ENCODE results near the gene GRM8. TPM values are rescaled to one million over a fixed set of nuclear protein-coding genes. Genes with fewer than 3 reads are reported as not detected.

The GRM8 gene
- total and polyA plus RNA-seq, 4 donors, result 0.28 to 4.9 (median 2.8) TPM

DNA sequence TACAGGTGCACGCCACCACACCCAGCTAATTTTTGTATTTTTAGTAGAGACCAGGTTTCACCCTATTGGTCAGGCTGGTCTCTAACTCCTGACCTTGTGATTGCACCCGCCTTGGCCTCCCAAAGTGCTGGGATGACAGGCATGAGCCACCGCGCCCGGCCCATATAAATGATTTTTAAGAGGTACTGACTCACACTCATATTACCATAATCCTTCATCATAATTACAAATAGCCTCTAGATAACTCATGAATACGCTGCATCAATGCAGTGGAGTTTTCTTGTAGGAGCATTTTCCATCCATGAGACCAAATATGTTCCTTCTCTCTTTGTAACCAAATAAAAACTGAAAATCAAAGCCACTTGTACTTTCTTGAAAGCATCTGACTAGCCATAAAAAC lies 193.3 kb downstream of the GRM8 start:
- 92% methylated on average over 6 of the region's 6 CpGs for WGBS
- no peak overlapping the region for H3K9ac ChIP-seq (ENCODE audit: low read depth in 1 of 2, low read length in 2 of 2)
- no peak for DNase-seq (ENCODE audit: low spot score)

DNA sequence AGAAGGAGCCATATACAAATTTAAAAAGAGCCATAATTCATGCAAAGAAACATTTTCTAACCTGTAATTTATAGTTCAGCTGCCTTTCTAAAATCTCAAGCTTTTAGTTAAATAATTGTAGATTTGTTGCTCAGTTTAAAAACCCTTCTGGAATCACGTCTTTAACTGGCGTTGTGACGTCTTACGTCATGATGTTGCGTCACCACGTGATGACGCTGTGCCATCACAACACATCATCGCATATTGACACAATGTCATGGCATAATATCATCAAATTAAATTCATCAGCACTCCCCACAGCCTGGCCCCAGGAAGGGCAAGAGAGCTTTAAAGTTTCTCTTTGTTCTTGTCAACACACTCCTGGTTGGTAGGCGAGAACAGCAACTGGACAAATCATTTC lies 194.8 kb downstream of the GRM8 start:
- H3K9me3 ChIP-seq (ENCODE audit: control insufficient read depth in 4 of 4, low read length in 3 of 4), result no peaks in the 10 kb centered on the region
- WGBS, result 84% methylated on average over 9 of the region's 9 CpGs
- no peaks in the 10 kb centered on the region for H3K27me3 ChIP-seq (ENCODE audit: control insufficient read depth in 4 of 4, insufficient read depth in 4 of 4, low read length in 3 of 4)
- peaks cover 0 to 3% (median 1%) of the 10 kb centered on the region in 4 donors for H3K4me1 ChIP-seq (ENCODE audit: control insufficient read depth in 4 of 4, insufficient read depth in 4 of 4, low read length in 3 of 4)
- H3K27ac ChIP-seq (ENCODE audit: low read depth in 1 of 2, low read length in 2 of 2), result no peak overlapping the region
- H3K4me3 ChIP-seq (ENCODE audit: low read depth in 1 of 3, low read length in 3 of 3), result no peak overlapping the region
- H3K36me3 ChIP-seq (ENCODE audit: control insufficient read depth in 4 of 4, insufficient read depth in 3 of 4, low read depth in 1 of 4, low read length in 3 of 4), result no peaks in the 10 kb centered on the region
- H3K9ac ChIP-seq (ENCODE audit: low read depth in 1 of 2, low read length in 2 of 2), result no peak overlapping the region
- no peak for DNase-seq (ENCODE audit: low spot score)
- no peak for TF ChIP-seq HNF4G (IDR thresholded peaks at IDR 0.05)
- no peak for TF ChIP-seq NR2F2 (IDR thresholded peaks at IDR 0.05)
- no peak for TF ChIP-seq GABPA (IDR thresholded peaks at IDR 0.05 in 1 of 2, conservative IDR thresholded peaks at IDR 0.05 in 1 of 2)
- TF ChIP-seq HNF4A (conservative IDR thresholded peaks at IDR 0.05), result no peak
- no peak for TF ChIP-seq SP1 (IDR thresholded peaks at IDR 0.05)
- TF ChIP-seq YY1 (IDR thresholded peaks at IDR 0.05), result no peak
- TF ChIP-seq TAF1 (conservative IDR thresholded peaks at IDR 0.05), result no peak
- TF ChIP-seq RAD21 (IDR thresholded peaks at IDR 0.05), result no peak
- no peak for TF ChIP-seq FOXA1 (IDR thresholded peaks at IDR 0.05)
- TF ChIP-seq, protein P1, sequence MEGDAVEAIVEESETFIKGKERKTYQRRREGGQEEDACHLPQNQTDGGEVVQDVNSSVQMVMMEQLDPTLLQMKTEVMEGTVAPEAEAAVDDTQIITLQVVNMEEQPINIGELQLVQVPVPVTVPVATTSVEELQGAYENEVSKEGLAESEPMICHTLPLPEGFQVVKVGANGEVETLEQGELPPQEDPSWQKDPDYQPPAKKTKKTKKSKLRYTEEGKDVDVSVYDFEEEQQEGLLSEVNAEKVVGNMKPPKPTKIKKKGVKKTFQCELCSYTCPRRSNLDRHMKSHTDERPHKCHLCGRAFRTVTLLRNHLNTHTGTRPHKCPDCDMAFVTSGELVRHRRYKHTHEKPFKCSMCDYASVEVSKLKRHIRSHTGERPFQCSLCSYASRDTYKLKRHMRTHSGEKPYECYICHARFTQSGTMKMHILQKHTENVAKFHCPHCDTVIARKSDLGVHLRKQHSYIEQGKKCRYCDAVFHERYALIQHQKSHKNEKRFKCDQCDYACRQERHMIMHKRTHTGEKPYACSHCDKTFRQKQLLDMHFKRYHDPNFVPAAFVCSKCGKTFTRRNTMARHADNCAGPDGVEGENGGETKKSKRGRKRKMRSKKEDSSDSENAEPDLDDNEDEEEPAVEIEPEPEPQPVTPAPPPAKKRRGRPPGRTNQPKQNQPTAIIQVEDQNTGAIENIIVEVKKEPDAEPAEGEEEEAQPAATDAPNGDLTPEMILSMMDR (IDR thresholded peaks at IDR 0.05; ENCODE audit: low read depth, low read length, missing input control), result no peak
- no peak for TF ChIP-seq JUND (IDR thresholded peaks at IDR 0.05)
- TF ChIP-seq, protein P2, sequence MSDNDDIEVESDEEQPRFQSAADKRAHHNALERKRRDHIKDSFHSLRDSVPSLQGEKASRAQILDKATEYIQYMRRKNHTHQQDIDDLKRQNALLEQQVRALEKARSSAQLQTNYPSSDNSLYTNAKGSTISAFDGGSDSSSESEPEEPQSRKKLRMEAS (IDR thresholded peaks at IDR 0.05), result no peak
- TF ChIP-seq, protein P3, sequence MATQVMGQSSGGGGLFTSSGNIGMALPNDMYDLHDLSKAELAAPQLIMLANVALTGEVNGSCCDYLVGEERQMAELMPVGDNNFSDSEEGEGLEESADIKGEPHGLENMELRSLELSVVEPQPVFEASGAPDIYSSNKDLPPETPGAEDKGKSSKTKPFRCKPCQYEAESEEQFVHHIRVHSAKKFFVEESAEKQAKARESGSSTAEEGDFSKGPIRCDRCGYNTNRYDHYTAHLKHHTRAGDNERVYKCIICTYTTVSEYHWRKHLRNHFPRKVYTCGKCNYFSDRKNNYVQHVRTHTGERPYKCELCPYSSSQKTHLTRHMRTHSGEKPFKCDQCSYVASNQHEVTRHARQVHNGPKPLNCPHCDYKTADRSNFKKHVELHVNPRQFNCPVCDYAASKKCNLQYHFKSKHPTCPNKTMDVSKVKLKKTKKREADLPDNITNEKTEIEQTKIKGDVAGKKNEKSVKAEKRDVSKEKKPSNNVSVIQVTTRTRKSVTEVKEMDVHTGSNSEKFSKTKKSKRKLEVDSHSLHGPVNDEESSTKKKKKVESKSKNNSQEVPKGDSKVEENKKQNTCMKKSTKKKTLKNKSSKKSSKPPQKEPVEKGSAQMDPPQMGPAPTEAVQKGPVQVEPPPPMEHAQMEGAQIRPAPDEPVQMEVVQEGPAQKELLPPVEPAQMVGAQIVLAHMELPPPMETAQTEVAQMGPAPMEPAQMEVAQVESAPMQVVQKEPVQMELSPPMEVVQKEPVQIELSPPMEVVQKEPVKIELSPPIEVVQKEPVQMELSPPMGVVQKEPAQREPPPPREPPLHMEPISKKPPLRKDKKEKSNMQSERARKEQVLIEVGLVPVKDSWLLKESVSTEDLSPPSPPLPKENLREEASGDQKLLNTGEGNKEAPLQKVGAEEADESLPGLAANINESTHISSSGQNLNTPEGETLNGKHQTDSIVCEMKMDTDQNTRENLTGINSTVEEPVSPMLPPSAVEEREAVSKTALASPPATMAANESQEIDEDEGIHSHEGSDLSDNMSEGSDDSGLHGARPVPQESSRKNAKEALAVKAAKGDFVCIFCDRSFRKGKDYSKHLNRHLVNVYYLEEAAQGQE (IDR thresholded peaks at IDR 0.05), result no peak
- no peak for TF ChIP-seq FOXA2 (IDR thresholded peaks at IDR 0.05)
- TF ChIP-seq, protein P4, sequence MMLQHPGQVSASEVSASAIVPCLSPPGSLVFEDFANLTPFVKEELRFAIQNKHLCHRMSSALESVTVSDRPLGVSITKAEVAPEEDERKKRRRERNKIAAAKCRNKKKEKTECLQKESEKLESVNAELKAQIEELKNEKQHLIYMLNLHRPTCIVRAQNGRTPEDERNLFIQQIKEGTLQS (IDR thresholded peaks at IDR 0.05), result no peak
- no peak for TF ChIP-seq RXRA (IDR thresholded peaks at IDR 0.05)
- TF ChIP-seq EGR1 (IDR thresholded peaks at IDR 0.05; ENCODE audit: low read depth in 2 of 2), result no peak

More for the DNA sequence above, 193.3 kb downstream of the GRM8 start:
- no peak overlapping the region for H3K27ac ChIP-seq (ENCODE audit: low read depth in 1 of 2, low read length in 2 of 2)
- peaks cover 0 to 3% (median 1%) of the 10 kb centered on the region in 4 donors for H3K4me1 ChIP-seq (ENCODE audit: control insufficient read depth in 4 of 4, insufficient read depth in 4 of 4, low read length in 3 of 4)
- H3K9me3 ChIP-seq (ENCODE audit: control insufficient read depth in 4 of 4, low read length in 3 of 4), result peaks cover 0 to 1% (median under 1%) of the 10 kb centered on the region in 4 donors
- no peaks in the 10 kb centered on the region for H3K27me3 ChIP-seq (ENCODE audit: control insufficient read depth in 4 of 4, insufficient read depth in 4 of 4, low read length in 3 of 4)
- no peaks in the 10 kb centered on the region for H3K36me3 ChIP-seq (ENCODE audit: control insufficient read depth in 4 of 4, insufficient read depth in 3 of 4, low read depth in 1 of 4, low read length in 3 of 4)
- TF ChIP-seq, protein P1 (IDR thresholded peaks at IDR 0.05; ENCODE audit: low read depth, low read length, missing input control), result no peak
- TF ChIP-seq NR2F2 (IDR thresholded peaks at IDR 0.05) (no peak), RAD21 (IDR thresholded peaks at IDR 0.05) (no peak), GABPA (IDR thresholded peaks at IDR 0.05 in 1 of 2, conservative IDR thresholded peaks at IDR 0.05 in 1 of 2) (no peak), TAF1 (conservative IDR thresholded peaks at IDR 0.05) (no peak), EGR1 (IDR thresholded peaks at IDR 0.05; ENCODE audit: low read depth in 2 of 2) (no peak)
- TF ChIP-seq, protein P2 (IDR thresholded peaks at IDR 0.05), result no peak
- TF ChIP-seq, protein P5, sequence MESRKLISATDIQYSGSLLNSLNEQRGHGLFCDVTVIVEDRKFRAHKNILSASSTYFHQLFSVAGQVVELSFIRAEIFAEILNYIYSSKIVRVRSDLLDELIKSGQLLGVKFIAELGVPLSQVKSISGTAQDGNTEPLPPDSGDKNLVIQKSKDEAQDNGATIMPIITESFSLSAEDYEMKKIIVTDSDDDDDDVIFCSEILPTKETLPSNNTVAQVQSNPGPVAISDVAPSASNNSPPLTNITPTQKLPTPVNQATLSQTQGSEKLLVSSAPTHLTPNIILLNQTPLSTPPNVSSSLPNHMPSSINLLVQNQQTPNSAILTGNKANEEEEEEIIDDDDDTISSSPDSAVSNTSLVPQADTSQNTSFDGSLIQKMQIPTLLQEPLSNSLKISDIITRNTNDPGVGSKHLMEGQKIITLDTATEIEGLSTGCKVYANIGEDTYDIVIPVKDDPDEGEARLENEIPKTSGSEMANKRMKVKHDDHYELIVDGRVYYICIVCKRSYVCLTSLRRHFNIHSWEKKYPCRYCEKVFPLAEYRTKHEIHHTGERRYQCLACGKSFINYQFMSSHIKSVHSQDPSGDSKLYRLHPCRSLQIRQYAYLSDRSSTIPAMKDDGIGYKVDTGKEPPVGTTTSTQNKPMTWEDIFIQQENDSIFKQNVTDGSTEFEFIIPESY (IDR thresholded peaks at IDR 0.05), result no peak
- TF ChIP-seq, protein P4 (IDR thresholded peaks at IDR 0.05), result no peak
- H3K4me3 ChIP-seq (ENCODE audit: low read depth in 1 of 3, low read length in 3 of 3), result no peak overlapping the region
